ENCODE measurements around the gene LTBP1. TPM values are rescaled to one million over a fixed set of nuclear protein-coding genes. Genes with fewer than 3 reads are reported as not detected.

The LTBP1 gene
- total RNA-seq, 4 donors from 2014 or later = 3.8 to 20.8 (median 11.3) TPM

- no peak overlapping the region for H3K4me3 ChIP-seq (ENCODE audit: low read depth, poor library complexity, severe bottlenecking)
- no peak for DNase-seq (ENCODE audit: low spot score in 2 of 2)
- TF ChIP-seq CTCF (IDR thresholded peaks at IDR 0.05) = no peak
- no peak for TF ChIP-seq POLR2A (IDR thresholded peaks at IDR 0.05)
- intact Hi-C loops (cut with DNase I; ENCODE audit: low total_unique reads) = no loop called here
- WGBS, 2 donors = 62 to 66% methylated on average over 5 of the region's 5 CpGs
Measured at GRCh38 chr2:33404321-33404720, 457.6 kb downstream of the LTBP1 start.

GRCh38 chr2:33406622-33407021, 459.9 kb downstream of the LTBP1 start:
- no peak for TF ChIP-seq CTCF (IDR thresholded peaks at IDR 0.05)
- TF ChIP-seq POLR2A (IDR thresholded peaks at IDR 0.05) = no peak

GRCh38 chr2:33408109-33408508, 461.4 kb downstream of the LTBP1 start:
- TF ChIP-seq CTCF (IDR thresholded peaks at IDR 0.05) (no peak), POLR2A (IDR thresholded peaks at IDR 0.05) (no peak)
- 89 to 97% methylated on average over 2 of the region's 2 CpGs for WGBS, 2 donors

More at GRCh38 chr2:33406622-33407021, 459.9 kb downstream of the LTBP1 start:
- no peak overlapping the region for H3K4me3 ChIP-seq (ENCODE audit: low read depth, poor library complexity, severe bottlenecking)
- WGBS, 2 donors = 30 to 56% methylated on average over 2 of the region's 2 CpGs
- no peak for DNase-seq (ENCODE audit: low spot score in 2 of 2)
- intact Hi-C loops (cut with DNase I; ENCODE audit: low total_unique reads) = no loop called here

GRCh38 chr2:33409417-33409955, 462.7 kb downstream of the LTBP1 start:
- intact Hi-C loops (cut with DNase I; ENCODE audit: low total_unique reads) = no loop called here
- no peak overlapping the region for H3K4me3 ChIP-seq (ENCODE audit: low read depth, poor library complexity, severe bottlenecking)
- WGBS, 2 donors = 78 to 84% methylated on average over 1 of the region's 1 CpG
- no peak for DNase-seq (ENCODE audit: low spot score in 2 of 2)
- TF ChIP-seq CTCF (IDR thresholded peaks at IDR 0.05) (no peak), POLR2A (IDR thresholded peaks at IDR 0.05) (no peak)

More at GRCh38 chr2:33408109-33408508, 461.4 kb downstream of the LTBP1 start:
- no peak for DNase-seq (ENCODE audit: low spot score in 2 of 2)
- intact Hi-C loops (cut with DNase I; ENCODE audit: low total_unique reads) = no loop called here
- H3K4me3 ChIP-seq (ENCODE audit: low read depth, poor library complexity, severe bottlenecking) = no peak overlapping the region

GRCh38 chr2:33411765-33412164, 465.0 kb downstream of the LTBP1 start:
- WGBS, 2 donors = 51 to 54% methylated on average over 3 of the region's 3 CpGs
- DNase-seq (ENCODE audit: low spot score in 2 of 2) = no peak
- intact Hi-C loops (cut with DNase I; ENCODE audit: low total_unique reads) = no loop called here

More at GRCh38 chr2:33411765-33412164, 465.0 kb downstream of the LTBP1 start:
- H3K4me3 ChIP-seq (ENCODE audit: low read depth, poor library complexity, severe bottlenecking) = no peak overlapping the region
- TF ChIP-seq POLR2A (IDR thresholded peaks at IDR 0.05) (no peak), CTCF (IDR thresholded peaks at IDR 0.05) (no peak)

All from lower leg skin (tissue), 4 donors.